ENCODE measurements around the gene OR2H1.
"Not testable (repeated sequence)": the region's sequence is repeated elsewhere in the genome, so short reads cannot be mapped to it uniquely, and the experiment has no call there.

Gene OR2H1

DNA sequence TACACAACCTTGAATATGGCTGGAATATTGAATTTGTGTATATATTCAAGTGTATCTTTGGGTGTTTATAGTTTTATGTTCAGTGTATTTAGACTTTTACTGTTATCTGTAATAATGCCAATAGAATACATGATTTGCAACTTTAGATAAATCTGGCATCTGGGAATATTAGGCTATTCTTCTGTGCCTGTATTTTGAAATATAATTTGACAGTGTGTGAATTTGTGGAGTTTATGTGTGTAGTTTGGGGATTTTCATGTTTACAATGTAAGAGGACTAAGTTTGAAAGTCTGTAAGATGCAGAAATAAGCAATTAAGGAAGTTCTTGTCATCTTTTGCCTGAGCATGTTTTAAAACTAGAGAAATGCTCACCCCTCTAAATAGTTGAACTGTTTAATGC lies 17.9 kb upstream of the OR2H1 start, which contains the start of gene OR10C1:
OR10C1 (plus strand) TSS at position 301 of the 400 bp plus-strand sequence. CDS start 710 bp downstream, outside the sequence.
- TF ChIP-seq, protein P1, sequence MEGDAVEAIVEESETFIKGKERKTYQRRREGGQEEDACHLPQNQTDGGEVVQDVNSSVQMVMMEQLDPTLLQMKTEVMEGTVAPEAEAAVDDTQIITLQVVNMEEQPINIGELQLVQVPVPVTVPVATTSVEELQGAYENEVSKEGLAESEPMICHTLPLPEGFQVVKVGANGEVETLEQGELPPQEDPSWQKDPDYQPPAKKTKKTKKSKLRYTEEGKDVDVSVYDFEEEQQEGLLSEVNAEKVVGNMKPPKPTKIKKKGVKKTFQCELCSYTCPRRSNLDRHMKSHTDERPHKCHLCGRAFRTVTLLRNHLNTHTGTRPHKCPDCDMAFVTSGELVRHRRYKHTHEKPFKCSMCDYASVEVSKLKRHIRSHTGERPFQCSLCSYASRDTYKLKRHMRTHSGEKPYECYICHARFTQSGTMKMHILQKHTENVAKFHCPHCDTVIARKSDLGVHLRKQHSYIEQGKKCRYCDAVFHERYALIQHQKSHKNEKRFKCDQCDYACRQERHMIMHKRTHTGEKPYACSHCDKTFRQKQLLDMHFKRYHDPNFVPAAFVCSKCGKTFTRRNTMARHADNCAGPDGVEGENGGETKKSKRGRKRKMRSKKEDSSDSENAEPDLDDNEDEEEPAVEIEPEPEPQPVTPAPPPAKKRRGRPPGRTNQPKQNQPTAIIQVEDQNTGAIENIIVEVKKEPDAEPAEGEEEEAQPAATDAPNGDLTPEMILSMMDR (IDR thresholded peaks at IDR 0.05; ENCODE audit: low read depth, low read length), result no peak
- DNase-seq (ENCODE audit: extremely low read depth, low read depth), result no peak

DNA sequence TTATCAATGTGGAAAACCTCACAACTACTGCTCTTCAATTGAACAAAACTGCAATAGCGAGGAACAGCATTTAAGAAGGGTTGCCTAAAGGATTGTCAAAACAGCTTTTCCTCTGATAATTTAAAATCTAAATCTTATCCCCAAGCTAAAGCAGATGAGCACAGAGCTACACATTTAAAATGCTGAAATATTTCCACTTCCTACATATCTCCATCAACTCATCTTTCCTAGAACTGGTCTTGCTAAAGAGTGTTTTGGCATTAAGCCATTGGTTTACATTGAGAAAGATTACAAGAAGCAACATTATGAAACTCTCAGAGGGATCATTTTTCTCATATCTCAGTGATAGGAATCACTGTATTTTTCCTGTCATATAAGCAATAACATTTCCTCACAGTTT lies 14.2 kb upstream of the OR2H1 start:
- no peak for DNase-seq (ENCODE audit: extremely low read depth, low read depth)
- TF ChIP-seq, protein P1 (IDR thresholded peaks at IDR 0.05; ENCODE audit: low read depth, low read length), result no peak

DNA sequence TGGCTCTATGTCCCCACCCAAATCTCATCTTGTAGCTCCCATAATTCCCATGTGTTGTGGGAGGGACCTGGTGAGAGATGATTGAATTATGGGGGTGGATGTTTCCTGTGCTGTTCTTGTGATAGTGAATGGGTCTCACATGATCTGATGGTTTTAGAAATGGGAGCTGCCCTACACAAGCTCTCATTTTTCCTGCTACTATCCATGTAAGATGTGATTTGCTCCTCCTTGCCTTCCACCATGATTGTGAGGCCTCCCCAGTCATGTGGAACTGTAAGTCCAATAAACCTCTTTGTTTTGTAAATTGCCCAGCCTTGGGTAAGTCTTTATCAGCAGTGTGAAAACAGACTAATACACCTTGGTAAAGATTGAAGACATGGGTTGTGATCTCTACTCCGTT lies 12.9 kb upstream of the OR2H1 start:
- DNase-seq (ENCODE audit: extremely low read depth, low read depth), result not testable (repeated sequence)

- TF ChIP-seq, protein P1 (IDR thresholded peaks at IDR 0.05; ENCODE audit: low read depth, low read length), result no peak
- no peak for DNase-seq (ENCODE audit: extremely low read depth, low read depth)
Measured at GRCh38 chr6:29447670-29448069, 9.3 kb upstream of the OR2H1 start.

DNA sequence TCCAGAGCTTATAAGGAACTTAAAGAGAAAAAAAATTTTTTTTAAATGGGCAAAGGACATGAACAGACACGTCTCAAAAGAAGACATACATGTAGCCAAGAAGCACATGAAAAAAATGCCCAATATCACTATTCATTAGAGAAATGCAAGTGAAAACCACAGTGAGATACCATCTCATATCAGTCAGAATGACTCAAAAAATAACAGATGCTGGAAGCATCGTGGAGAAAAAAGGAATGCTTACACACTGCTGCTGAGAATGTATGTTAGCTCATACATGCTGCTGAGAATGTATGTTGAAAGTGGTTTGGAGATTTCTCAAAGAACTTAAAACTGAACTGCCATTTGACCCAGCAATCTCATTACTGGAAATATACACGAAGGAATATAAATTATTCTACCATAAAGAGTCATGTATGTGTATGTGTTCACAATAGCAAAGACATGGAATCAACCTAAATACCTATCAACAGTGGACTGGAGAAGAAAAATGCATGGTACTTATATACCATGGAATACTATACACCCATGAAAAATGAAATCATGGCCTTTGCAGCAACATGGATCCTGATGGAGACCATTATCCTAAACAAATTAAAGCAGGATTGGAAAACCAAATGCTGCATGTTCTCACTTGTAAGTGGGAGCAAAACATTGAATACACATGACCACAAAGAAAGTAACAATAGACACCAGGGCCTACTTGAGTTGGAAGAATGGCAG lies 5.3 kb upstream of the OR2H1 start:
- no peak for DNase-seq (ENCODE audit: extremely low read depth, low read depth)
- TF ChIP-seq, protein P1 (IDR thresholded peaks at IDR 0.05; ENCODE audit: low read depth, low read length), result no peak

DNA sequence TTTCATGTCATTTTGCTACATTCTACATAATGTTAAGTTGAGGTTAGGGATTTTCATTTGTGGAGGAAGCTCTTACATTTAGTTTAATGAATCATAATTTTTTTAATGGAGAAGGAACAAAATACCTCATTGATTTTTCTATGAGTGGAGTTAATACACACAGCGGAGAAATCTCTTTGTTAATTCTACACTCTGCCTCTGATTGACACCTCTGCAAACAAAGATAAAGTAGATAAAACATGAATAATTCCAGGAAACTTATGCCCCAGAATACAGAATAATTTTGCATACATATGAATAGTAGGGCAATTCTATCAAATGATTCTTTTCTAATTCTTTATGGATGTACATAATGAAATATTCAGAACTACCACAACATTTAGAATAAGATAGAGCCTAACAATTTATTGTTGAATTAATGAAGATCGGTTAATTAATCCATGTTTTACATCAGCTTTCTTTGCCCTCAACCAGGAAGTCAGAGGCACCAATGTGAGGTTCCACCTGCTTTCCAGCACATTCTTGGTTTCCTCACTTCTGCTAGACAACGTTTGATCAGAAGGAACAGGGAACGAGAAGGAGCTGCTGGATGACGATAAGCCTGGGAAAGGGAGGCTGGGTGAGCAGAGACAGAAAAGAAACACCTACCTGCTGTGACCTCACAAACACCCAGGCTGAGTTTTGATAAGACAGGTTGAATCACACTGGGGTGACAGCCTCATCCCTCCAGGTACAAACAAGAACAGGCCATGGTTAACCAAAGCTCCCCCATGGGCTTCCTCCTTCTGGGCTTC lies 4.3 kb downstream of the OR2H1 start:
- TF ChIP-seq, protein P1 (IDR thresholded peaks at IDR 0.05; ENCODE audit: low read depth, low read length), result no peak
- no peak for DNase-seq (ENCODE audit: extremely low read depth, low read depth)

DNA sequence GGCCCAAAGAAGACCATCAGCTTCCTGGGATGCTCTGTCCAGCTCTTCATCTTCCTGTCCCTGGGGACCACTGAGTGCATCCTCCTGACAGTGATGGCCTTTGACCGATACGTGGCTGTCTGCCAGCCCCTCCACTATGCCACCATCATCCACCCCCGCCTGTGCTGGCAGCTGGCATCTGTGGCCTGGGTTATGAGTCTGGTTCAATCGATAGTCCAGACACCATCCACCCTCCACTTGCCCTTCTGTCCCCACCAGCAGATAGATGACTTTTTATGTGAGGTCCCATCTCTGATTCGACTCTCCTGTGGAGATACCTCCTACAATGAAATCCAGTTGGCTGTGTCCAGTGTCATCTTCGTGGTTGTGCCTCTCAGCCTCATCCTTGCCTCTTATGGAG lies 5.1 kb downstream of the OR2H1 start:
- TF ChIP-seq, protein P1 (IDR thresholded peaks at IDR 0.05; ENCODE audit: low read depth, low read length), result no peak
- DNase-seq (ENCODE audit: extremely low read depth, low read depth), result no peak
